ENCODE data around the gene ZFAND3. TPM values are rescaled to one million over a fixed set of nuclear protein-coding genes. Genes with fewer than 3 reads are reported as not detected.

Gene ZFAND3
- total and polyA plus RNA-seq, 10 donors = 9.3 to 63.7 (median 49.9) TPM

GRCh38 chr6:37861452-37861851, 41.9 kb downstream of the ZFAND3 start:
- TF ChIP-seq CTCF (IDR thresholded peaks at IDR 0.05 in 8 of 11, conservative IDR thresholded peaks at IDR 0.05 in 3 of 11) (no peak), POLR2AphosphoS5 (IDR thresholded peaks at IDR 0.05) (no peak), POLR2A (IDR thresholded peaks at IDR 0.05) (no peak)
- 71 to 90% (median 79%) methylated on average over 2 of the region's 2 CpGs for WGBS, 5 donors
- H3K36me3 ChIP-seq = peaks cover 0 to 14% (median 0%) of the 10 kb centered on the region in 6 donors
- no peak overlapping the region for H3K27ac ChIP-seq
- intact Hi-C loops (cut with DNase I; ENCODE audit: low total_unique reads) = no loop called here
- H3K4me1 ChIP-seq = peaks cover 8 to 99% (median 49%) of the 10 kb centered on the region in 6 donors
- no peak for DNase-seq
- H3K4me3 ChIP-seq = no peak overlapping the region
- no peaks in the 10 kb centered on the region for H3K9me3 ChIP-seq
- H3K27me3 ChIP-seq (replicated peaks in 1 of 7) = no peaks in the 10 kb centered on the region

GRCh38 chr6:37862430-37862829, 42.9 kb downstream of the ZFAND3 start:
- Histone ChIP-seq H3K4me3 (no peak overlapping the region), H3K36me3 (peaks cover 0 to 9% (median 0%) of the 10 kb centered on the region in 6 donors), H3K27ac (no peak overlapping the region), H3K4me1 (peaks cover 14 to 99% (median 58%) of the 10 kb centered on the region in 6 donors), H3K9me3 (no peaks in the 10 kb centered on the region), H3K27me3 (replicated peaks in 1 of 7) (no peaks in the 10 kb centered on the region)
- TF ChIP-seq CTCF (IDR thresholded peaks at IDR 0.05 in 8 of 11, conservative IDR thresholded peaks at IDR 0.05 in 3 of 11) (no peak), POLR2AphosphoS5 (IDR thresholded peaks at IDR 0.05) (no peak), POLR2A (IDR thresholded peaks at IDR 0.05) (no peak)
- no peak for DNase-seq
- intact Hi-C loops (cut with DNase I; ENCODE audit: low total_unique reads) = no loop called here
- WGBS, 5 donors = 75 to 92% (median 78%) methylated on average over 4 of the region's 4 CpGs

GRCh38 chr6:37862992-37863391, 43.5 kb downstream of the ZFAND3 start:
- WGBS, 5 donors = 89 to 95% (median 92%) methylated on average over 2 of the region's 2 CpGs
- Histone ChIP-seq H3K27ac (no peak overlapping the region), H3K27me3 (replicated peaks in 1 of 7) (no peaks in the 10 kb centered on the region), H3K36me3 (peaks cover 0 to 9% (median 0%) of the 10 kb centered on the region in 6 donors), H3K4me1 (peaks cover 20 to 99% (median 64%) of the 10 kb centered on the region in 6 donors), H3K4me3 (no peak overlapping the region), H3K9me3 (no peaks in the 10 kb centered on the region)
- no peak for DNase-seq
- TF ChIP-seq CTCF (IDR thresholded peaks at IDR 0.05 in 8 of 11, conservative IDR thresholded peaks at IDR 0.05 in 3 of 11) (no peak), POLR2AphosphoS5 (IDR thresholded peaks at IDR 0.05) (no peak), POLR2A (IDR thresholded peaks at IDR 0.05) (no peak)
- intact Hi-C loops (cut with DNase I; ENCODE audit: low total_unique reads) = no loop called here

GRCh38 chr6:37864250-37864649, 44.7 kb downstream of the ZFAND3 start:
- Histone ChIP-seq H3K27ac (no peak overlapping the region), H3K9me3 (no peaks in the 10 kb centered on the region), H3K4me3 (no peak overlapping the region), H3K4me1 (peaks cover 20 to 100% (median 63%) of the 10 kb centered on the region in 6 donors), H3K27me3 (replicated peaks in 1 of 7) (no peaks in the 10 kb centered on the region), H3K36me3 (peaks cover 0 to 9% (median 0%) of the 10 kb centered on the region in 6 donors)
- TF ChIP-seq POLR2A (IDR thresholded peaks at IDR 0.05) (no peak), CTCF (IDR thresholded peaks at IDR 0.05 in 8 of 11, conservative IDR thresholded peaks at IDR 0.05 in 3 of 11) (no peak), POLR2AphosphoS5 (IDR thresholded peaks at IDR 0.05) (no peak)
- no peak for DNase-seq
- intact Hi-C loops (cut with DNase I; ENCODE audit: low total_unique reads) = no loop called here

All from spleen (tissue), 11 donors.